ENCODE data around the gene TENM4.

The TENM4 gene

GRCh38 chr11:78664636-78665035 lies 776.2 kb downstream of the TENM4 start:
- no peak for DNase-seq (ENCODE audit: low read depth, low spot score)

- no peak for DNase-seq (ENCODE audit: low read depth, low spot score)
Measured at GRCh38 chr11:78662811-78663210, 778.0 kb downstream of the TENM4 start.

- no peak for DNase-seq (ENCODE audit: low read depth, low spot score)
Measured at GRCh38 chr11:78660471-78660870, 780.4 kb downstream of the TENM4 start.

GRCh38 chr11:78659326-78660270 lies 781.2 kb downstream of the TENM4 start:
- no peak for DNase-seq (ENCODE audit: low read depth, low spot score)

- DNase-seq (ENCODE audit: low read depth, low spot score): no peak
Measured at GRCh38 chr11:78657968-78658839, 782.6 kb downstream of the TENM4 start.

GRCh38 chr11:78657441-78657840 lies 783.4 kb downstream of the TENM4 start:
- DNase-seq (ENCODE audit: low read depth, low spot score): no peak

GRCh38 chr11:78656984-78657383 lies 783.8 kb downstream of the TENM4 start:
- no peak for DNase-seq (ENCODE audit: low read depth, low spot score)

- no peak for DNase-seq (ENCODE audit: low read depth, low spot score)
Measured at GRCh38 chr11:78656327-78656726, 784.5 kb downstream of the TENM4 start.

- DNase-seq (ENCODE audit: low read depth, low spot score): no peak
Measured at GRCh38 chr11:78655561-78655960, 785.3 kb downstream of the TENM4 start.

- DNase-seq (ENCODE audit: low read depth, low spot score): no peak
Measured at GRCh38 chr11:78654866-78655265, 786.0 kb downstream of the TENM4 start.

GRCh38 chr11:78654071-78654470 lies 786.8 kb downstream of the TENM4 start:
- peak; percentile 44 for DNase-seq (ENCODE audit: low read depth, low spot score)

GRCh38 chr11:78653294-78653909 lies 787.4 kb downstream of the TENM4 start:
- no peak for DNase-seq (ENCODE audit: low read depth, low spot score)

- no peak for DNase-seq (ENCODE audit: low read depth, low spot score)
Measured at GRCh38 chr11:78652843-78653239, 788.0 kb downstream of the TENM4 start.

- no peak for DNase-seq (ENCODE audit: low read depth, low spot score)
Measured at GRCh38 chr11:78651923-78652842, 788.6 kb downstream of the TENM4 start.

GRCh38 chr11:78651136-78651775 lies 789.6 kb downstream of the TENM4 start:
- no peak for DNase-seq (ENCODE audit: low read depth, low spot score)

GRCh38 chr11:78649361-78650215 lies 791.2 kb downstream of the TENM4 start:
- DNase-seq (ENCODE audit: low read depth, low spot score): no peak

GRCh38 chr11:78647986-78648875 lies 792.6 kb downstream of the TENM4 start:
- peak; percentile 74 for DNase-seq (ENCODE audit: low read depth, low spot score)

GRCh38 chr11:78647266-78647915 lies 793.4 kb downstream of the TENM4 start:
- DNase-seq (ENCODE audit: low read depth, low spot score): no peak
